Esophagus squamous epithelium (tissue), 4 donors: ENCODE measurements around the gene PIWIL4.

Source experiments
- CTCF ChIP-seq, 6 experiments: fragments of 450-650 bp in 4 of 6; fragments of 200-600 bp in 2 of 6; sonication (generic) in 2 of 6; IDR thresholded peaks; one replicate each; pipeline ENCODE4 v1.5.1; 2016 to 2019; ENCODE audit warnings: antibody characterized with exemption in 6 of 6, mild to moderate bottlenecking in 4 of 6, moderate library complexity in 4 of 6
- POLR2A ChIP-seq, 4 donors: fragments of 450-650 bp; IDR thresholded peaks; one replicate each; pipeline ENCODE4 v1.6.1; 2017; ENCODE audit warnings: antibody characterized with exemption in 4 of 4, mild to moderate bottlenecking in 4 of 4, moderate library complexity in 3 of 4

GRCh38 chr11:94550513-94550912 lies 16.7 kb upstream of the PIWIL4 start:
- TF ChIP-seq CTCF (IDR thresholded peaks at IDR 0.05) (no peak), POLR2A (IDR thresholded peaks at IDR 0.05) (no peak)
